Lower leg skin (tissue), 4 donors: Measurements from ENCODE around the gene RGPD3. TPM values are rescaled to one million over a fixed set of nuclear protein-coding genes. Genes with fewer than 3 reads are reported as not detected.
"Not testable (repeated sequence)": the region's sequence is repeated elsewhere in the genome, so short reads cannot be mapped to it uniquely, and the experiment has no call there.

Experiments used
- DNase-seq, 2 donors: peaks; one replicate each; pipeline ENCODE4 v3.0.0-alpha.2; 2019; ENCODE audit warnings: low spot score in 2 of 2
- H3K4me3 ChIP-seq: fragments of 200-600 bp; sonication (generic); 2 replicates; pipeline ENCODE4 v1.5.1; 2017; ENCODE audit warnings: mild to moderate bottlenecking, low read depth; ENCODE audit not compliant: poor library complexity, severe bottlenecking
- WGBS, 2 donors: methylation state at CpG; one replicate each; pipeline ENCODE4 v1.1.5; 2018; 5-methylcytosine and 5-hydroxymethylcytosine counted together
- intact Hi-C: fragments of 100-400 bp; cut with DNase I; formaldehyde crosslinking; loops from one replicate; pipeline ENCODE4 v1.15.0; 2023; ENCODE audit warnings: low total_unique reads
- total RNA-seq, 4 donors: library from RNA; depleted of rRNA; stranded (reverse); fragments of >200 nt; gene quantifications; one replicate each; pipeline ENCODE4 v1.1.0, GENCODE V29; 2016

The RGPD3 gene
- total RNA-seq, 4 donors from 2014 or later, result 0.20 to 0.65 (median 0.31) TPM

- peak; percentile 24 to 62 for DNase-seq
- intact Hi-C loops, H3K4me3 ChIP-seq: not testable (repeated sequence)
- WGBS, 2 donors, result 39 to 69% methylated on average over 8 to 11 of the region's 11 CpGs
Measured at GRCh38 chr2:106504192-106504591, 36.0 kb upstream of the RGPD3 start.

GRCh38 chr2:106502351-106502750 lies 34.1 kb upstream of the RGPD3 start:
- WGBS, 2 donors, result 89% methylated on average over 8 of the region's 8 CpGs
- intact Hi-C loops, H3K4me3 ChIP-seq: not testable (repeated sequence)
- DNase-seq, result peak in 1 of 2 donors; percentile 75

- intact Hi-C loops, result not testable (repeated sequence)
Measured at GRCh38 chr2:106500350-106500749, 32.1 kb upstream of the RGPD3 start.

GRCh38 chr2:106498549-106498948 lies 30.3 kb upstream of the RGPD3 start:
- WGBS, 2 donors, result 85 to 89% methylated on average over 1 of the region's 1 CpG
- intact Hi-C loops, H3K4me3 ChIP-seq: not testable (repeated sequence)

More at GRCh38 chr2:106500350-106500749, 32.1 kb upstream of the RGPD3 start:
- DNase-seq, H3K4me3 ChIP-seq: not testable (repeated sequence)
- 75 to 79% methylated on average over 6 to 7 of the region's 7 CpGs for WGBS, 2 donors

GRCh38 chr2:106492913-106493312 lies 24.7 kb upstream of the RGPD3 start:
- peak in 1 of 2 donors; percentile 83 for DNase-seq

More at GRCh38 chr2:106498549-106498948, 30.3 kb upstream of the RGPD3 start:
- not testable (repeated sequence) for DNase-seq

GRCh38 chr2:106492399-106492798 lies 24.2 kb upstream of the RGPD3 start:
- peak in 1 of 2 donors; percentile 45 for DNase-seq
- WGBS, 2 donors, result 55 to 68% methylated on average over 5 to 6 of the region's 6 CpGs
- H3K4me3 ChIP-seq, intact Hi-C loops: not testable (repeated sequence)

More at GRCh38 chr2:106492913-106493312, 24.7 kb upstream of the RGPD3 start:
- H3K4me3 ChIP-seq, intact Hi-C loops: not testable (repeated sequence)
- WGBS, 2 donors, result 23 to 27% methylated on average over 6 of the region's 6 CpGs

GRCh38 chr2:106489701-106490100 lies 21.5 kb upstream of the RGPD3 start:
- 67 to 96% methylated on average over 4 to 5 of the region's 6 CpGs for WGBS, 2 donors

GRCh38 chr2:106487386-106488191 lies 19.4 kb upstream of the RGPD3 start:
- intact Hi-C loops, H3K4me3 ChIP-seq, DNase-seq: not testable (repeated sequence)
- 30 to 36% methylated on average over 21 to 32 of the region's 44 CpGs for WGBS, 2 donors

More at GRCh38 chr2:106489701-106490100, 21.5 kb upstream of the RGPD3 start:
- intact Hi-C loops, H3K4me3 ChIP-seq: not testable (repeated sequence)
- peak in 1 of 2 donors; percentile 73 for DNase-seq

- intact Hi-C loops, H3K4me3 ChIP-seq, DNase-seq: not testable (repeated sequence)
- 44 to 46% methylated on average over 4 to 11 of the region's 39 CpGs for WGBS, 2 donors
Measured at GRCh38 chr2:106486551-106487385, 18.6 kb upstream of the RGPD3 start, which contains the start of gene CD8B2. TSS of gene CD8B2 (plus strand) at chr2:106487364. CDS start at chr2:106487427, 63 bp downstream.

GRCh38 chr2:106479563-106479962 lies 11.3 kb upstream of the RGPD3 start:
- intact Hi-C loops, result not testable (repeated sequence)

GRCh38 chr2:106477647-106478046 lies 9.4 kb upstream of the RGPD3 start:
- WGBS, 2 donors, result 79 to 87% methylated on average over 1 to 2 of the region's 4 CpGs
- DNase-seq, H3K4me3 ChIP-seq, intact Hi-C loops: not testable (repeated sequence)

More at GRCh38 chr2:106479563-106479962, 11.3 kb upstream of the RGPD3 start:
- DNase-seq, H3K4me3 ChIP-seq: not testable (repeated sequence)
- 60% methylated on average over 1 of the region's 1 CpG; no CpG with 5 or more reads in 1 of the 2 donors for WGBS, 2 donors

- intact Hi-C loops, H3K4me3 ChIP-seq: not testable (repeated sequence)
- peak in 1 of 2 donors; percentile 84 for DNase-seq
- 1 to 2% methylated on average over 4 of the region's 4 CpGs for WGBS, 2 donors
Measured at GRCh38 chr2:106470658-106471057, 2.4 kb upstream of the RGPD3 start.

GRCh38 chr2:106467516-106467915 lies 697 bp downstream of the RGPD3 start:
- not testable (repeated sequence) for DNase-seq, H3K4me3 ChIP-seq
- intact Hi-C loops, result loop anchor here (10.0 kb wide), 1 partner anchor 363 kb away; no protein-coding TSS in a partner anchor
- WGBS, 2 donors, result 94 to 95% methylated on average over 20 to 46 of the region's 49 CpGs

GRCh38 chr2:106461882-106462281 lies 6.3 kb downstream of the RGPD3 start:
- H3K4me3 ChIP-seq, DNase-seq: not testable (repeated sequence)
- intact Hi-C loops, result loop anchor here (10.0 kb wide), 1 partner anchor 357 kb away; no protein-coding TSS in a partner anchor
- WGBS, 2 donors, result 47 to 61% methylated on average over 9 to 10 of the region's 10 CpGs
